Right lobe of liver (tissue), 6 donors: ENCODE measurements around the gene LRCH3. TPM values are rescaled to one million over a fixed set of nuclear protein-coding genes. Genes with fewer than 3 reads are reported as not detected.

ENCODE experiments used
- ATAC-seq, 4 donors: fragments of 200-7000 bp; cut with Tn5 transposase; one replicate each; pipeline ENCODE4 v1.9.1; 2020; ENCODE audit warnings: mild to moderate bottlenecking in 4 of 4, moderate library complexity in 4 of 4
- DNase-seq, 3 donors: peaks; one replicate each; pipeline ENCODE4 v3.0.0-alpha.2; 2020
- H3K27ac ChIP-seq, 3 donors: fragments of 200-600 bp; one replicate each; pipeline ENCODE4 v1.8.0; 2022
- H3K27me3 ChIP-seq, 2 donors: fragments of 200-600 bp; one replicate each; pipeline ENCODE4 v1.8.0; 2022
- H3K36me3 ChIP-seq, 4 donors: fragments of 200-600 bp; sonication (generic) in 1 of 4; one replicate each; pipeline versions ENCODE4 v1.5.1 to v1.8.0; 2017 to 2022; ENCODE audit warnings: control low read depth in 1 of 4
- H3K4me1 ChIP-seq, 4 donors: fragments of 200-600 bp; sonication (generic) in 1 of 4; one replicate each; pipeline versions ENCODE4 v1.5.1 to v1.8.0; 2017 to 2022; ENCODE audit warnings: control low read depth in 1 of 4
- H3K4me3 ChIP-seq, 3 donors: fragments of 200-600 bp; one replicate each; pipeline ENCODE4 v1.8.0; 2022
- H3K9me3 ChIP-seq, 4 donors: fragments of 200-600 bp; sonication (generic) in 1 of 4; one replicate each; pipeline versions ENCODE4 v1.5.1 to v1.8.0; 2017 to 2022; ENCODE audit warnings: control low read depth in 1 of 4
- POLR2A ChIP-seq: fragments of 450-650 bp; IDR thresholded peaks from one replicate; pipeline ENCODE4 v1.6.1; 2017; ENCODE audit warnings: antibody characterized with exemption, mild to moderate bottlenecking
- WGBS: methylation state at CpG from one replicate; pipeline ENCODE4 v1.1.6; 2018; ENCODE audit warnings: low coverage, low lambda C conversion rate; ENCODE audit not compliant: insufficient coverage; ENCODE audit errors: missing lambda C conversion rate; 5-methylcytosine and 5-hydroxymethylcytosine counted together
- intact Hi-C, 2 donors: fragments of 100-400 bp; cut with DNase I; formaldehyde crosslinking; loops; one replicate each; pipeline versions ENCODE4 v1.11.2 to v1.14.1; 2022
- total RNA-seq, 6 experiments: library from RNA; depleted of rRNA in 2 of 6; stranded (reverse); fragments of >200 nt in 2 of 6; fragmentation: NEBNext Ultra II Directional in 3 of 6; extraction: Animal tissue kit (Norgen Biotek cat#: 25700) in 3 of 6; gene quantifications; one replicate each; pipeline versions ENCODE4 v1.1.0 to v1.2.4, GENCODE V29; 2016 to 2023
- TF ChIP-seq, protein P1 (sequence below), 4 donors: fragments of 200-600 bp in 3 of 4; fragments of 450-650 bp in 1 of 4; IDR thresholded peaks; one replicate each; pipeline versions ENCODE4 v1.5.1 to v1.8.0; 2016 to 2022; ENCODE audit warnings: antibody characterized with exemption in 4 of 4, mild to moderate bottlenecking in 2 of 4
- donor health status: DM: no; HTN: yes; CAD: no.
- donor health status: DM: no; HTN: no; CAD: no.
- donor health status: DM: no; HTN: no; CAD: no.
- donor health status: DM: no; HTN: yes; CAD: no.
- donor health status: DM: no; HTN: yes; CAD: no.

LRCH3 gene
- total RNA-seq, 6 experiments from 2014 or later = 18.8 to 24.2 (median 21.8) TPM

DNA sequence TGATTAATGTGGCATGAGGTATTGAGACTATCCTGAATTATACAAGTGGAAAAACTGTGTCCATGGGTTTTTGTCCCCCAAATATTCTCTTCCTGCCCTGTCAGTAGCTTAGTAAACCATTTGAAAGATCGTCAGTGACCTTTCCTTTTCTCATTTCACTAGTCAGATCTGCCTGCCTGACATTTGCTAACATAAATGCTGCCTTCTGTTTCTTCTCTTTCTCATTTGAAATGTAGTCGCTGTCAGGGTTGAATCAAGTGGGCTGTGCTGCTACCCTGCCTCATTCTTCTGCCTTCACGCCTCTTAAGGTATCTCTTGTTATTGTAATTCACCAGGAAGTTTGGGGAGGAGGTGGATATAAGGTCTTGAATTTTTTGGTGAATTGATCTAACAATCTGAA lies 67.5 kb downstream of the LRCH3 start:
- Histone ChIP-seq H3K9me3 (no peaks in the 10 kb centered on the region), H3K27ac (no peak overlapping the region), H3K4me1 (no peaks in the 10 kb centered on the region), H3K36me3 (peaks cover 0 to 33% (median 12%) of the 10 kb centered on the region in 4 donors), H3K4me3 (no peak overlapping the region), H3K27me3 (no peaks in the 10 kb centered on the region)
- DNase-seq = no peak
- 90% methylated on average over 3 of the region's 3 CpGs for WGBS
- ATAC-seq = no peak
- intact Hi-C loops = no loop called here
- TF ChIP-seq, protein P1, sequence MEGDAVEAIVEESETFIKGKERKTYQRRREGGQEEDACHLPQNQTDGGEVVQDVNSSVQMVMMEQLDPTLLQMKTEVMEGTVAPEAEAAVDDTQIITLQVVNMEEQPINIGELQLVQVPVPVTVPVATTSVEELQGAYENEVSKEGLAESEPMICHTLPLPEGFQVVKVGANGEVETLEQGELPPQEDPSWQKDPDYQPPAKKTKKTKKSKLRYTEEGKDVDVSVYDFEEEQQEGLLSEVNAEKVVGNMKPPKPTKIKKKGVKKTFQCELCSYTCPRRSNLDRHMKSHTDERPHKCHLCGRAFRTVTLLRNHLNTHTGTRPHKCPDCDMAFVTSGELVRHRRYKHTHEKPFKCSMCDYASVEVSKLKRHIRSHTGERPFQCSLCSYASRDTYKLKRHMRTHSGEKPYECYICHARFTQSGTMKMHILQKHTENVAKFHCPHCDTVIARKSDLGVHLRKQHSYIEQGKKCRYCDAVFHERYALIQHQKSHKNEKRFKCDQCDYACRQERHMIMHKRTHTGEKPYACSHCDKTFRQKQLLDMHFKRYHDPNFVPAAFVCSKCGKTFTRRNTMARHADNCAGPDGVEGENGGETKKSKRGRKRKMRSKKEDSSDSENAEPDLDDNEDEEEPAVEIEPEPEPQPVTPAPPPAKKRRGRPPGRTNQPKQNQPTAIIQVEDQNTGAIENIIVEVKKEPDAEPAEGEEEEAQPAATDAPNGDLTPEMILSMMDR (IDR thresholded peaks at IDR 0.05) = no peak
- TF ChIP-seq POLR2A = no peak

DNA sequence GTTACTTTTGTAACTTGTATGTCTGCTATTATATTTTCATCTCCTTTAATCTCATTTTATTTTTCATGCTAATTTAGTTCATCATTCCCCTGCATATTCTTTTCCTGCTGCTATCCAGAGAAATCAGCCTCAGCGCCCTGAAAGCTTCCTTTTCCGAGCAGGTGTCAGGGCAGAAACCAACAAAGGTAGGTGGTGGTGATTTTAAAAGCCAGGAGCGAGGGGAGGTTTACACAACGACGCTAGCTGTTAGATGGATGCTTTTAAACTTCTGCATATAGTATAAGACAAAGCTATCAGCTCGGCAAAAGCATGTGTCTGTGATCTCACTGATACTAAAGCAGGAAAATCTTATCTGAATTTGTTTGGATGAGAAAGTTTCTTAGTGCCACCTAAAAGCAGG lies 75.0 kb downstream of the LRCH3 start:
- TF ChIP-seq POLR2A = no peak
- TF ChIP-seq, protein P1 (IDR thresholded peaks at IDR 0.05) = no peak
- Histone ChIP-seq H3K36me3 (peaks cover 0 to 20% (median 11%) of the 10 kb centered on the region in 4 donors), H3K27me3 (no peaks in the 10 kb centered on the region), H3K9me3 (no peaks in the 10 kb centered on the region), H3K4me1 (no peaks in the 10 kb centered on the region), H3K27ac (no peak overlapping the region), H3K4me3 (no peak overlapping the region)
- intact Hi-C loops = no loop called here
- DNase-seq = no peak
- 98% methylated on average over 6 of the region's 6 CpGs for WGBS
- ATAC-seq = no peak

DNA sequence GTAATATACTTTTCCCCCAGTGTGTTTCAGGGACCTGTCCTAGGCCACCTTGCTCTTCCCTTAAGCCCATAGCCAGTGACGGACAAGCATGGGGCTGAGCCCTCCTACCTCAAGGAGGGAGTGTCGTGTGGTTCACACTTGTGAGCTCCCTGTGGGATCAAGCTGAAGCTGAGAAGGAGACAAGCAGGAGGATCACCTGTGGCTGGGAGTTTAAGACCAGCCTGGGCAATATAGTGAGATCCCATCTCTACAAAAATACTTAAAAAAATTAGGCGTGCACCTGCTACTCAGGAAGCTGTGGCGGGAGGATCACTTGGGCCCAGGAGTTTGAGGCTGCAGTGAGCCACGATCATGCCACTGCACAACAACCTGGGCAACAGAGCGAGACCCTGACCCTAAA lies 82.3 kb downstream of the LRCH3 start:
- Histone ChIP-seq H3K36me3 (peaks cover 0 to 45% (median 2%) of the 10 kb centered on the region in 4 donors), H3K4me3 (no peak overlapping the region), H3K4me1 (no peaks in the 10 kb centered on the region), H3K27ac (no peak overlapping the region), H3K9me3 (no peaks in the 10 kb centered on the region), H3K27me3 (no peaks in the 10 kb centered on the region)
- ATAC-seq (no peak), DNase-seq (no peak)
- WGBS = 100% methylated on average over 4 of the region's 6 CpGs
- TF ChIP-seq, protein P1 (IDR thresholded peaks at IDR 0.05) = no peak
- TF ChIP-seq POLR2A = no peak
- intact Hi-C loops = no loop called here

DNA sequence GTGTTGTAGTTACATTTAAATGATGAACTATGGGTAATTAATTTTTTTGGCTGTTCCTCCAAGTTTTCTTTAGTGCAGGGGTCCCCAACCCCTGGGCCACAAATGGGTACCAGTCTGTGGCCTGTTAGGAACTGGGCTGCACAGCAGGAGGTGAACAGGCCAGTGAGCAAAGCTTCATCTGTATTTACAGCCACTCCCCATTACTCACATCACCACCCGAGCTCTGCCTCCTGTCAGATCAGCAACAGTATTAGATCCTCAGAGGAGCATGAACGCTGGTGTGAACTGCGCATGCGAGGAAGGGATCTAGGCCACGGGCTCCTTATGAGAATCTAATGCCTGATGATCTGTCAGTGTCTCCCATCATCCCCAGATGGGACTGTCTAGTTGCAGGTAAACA lies 83.0 kb downstream of the LRCH3 start:
- 93% methylated on average over 3 of the region's 5 CpGs for WGBS
- ATAC-seq (no peak), DNase-seq (no peak)
- TF ChIP-seq, protein P1 (IDR thresholded peaks at IDR 0.05) = no peak
- TF ChIP-seq POLR2A = no peak
- Histone ChIP-seq H3K27ac (no peak overlapping the region), H3K4me3 (no peak overlapping the region), H3K27me3 (no peaks in the 10 kb centered on the region), H3K4me1 (no peaks in the 10 kb centered on the region), H3K9me3 (no peaks in the 10 kb centered on the region), H3K36me3 (peaks cover 0 to 50% (median 2%) of the 10 kb centered on the region in 4 donors)
- intact Hi-C loops = no loop called here

DNA sequence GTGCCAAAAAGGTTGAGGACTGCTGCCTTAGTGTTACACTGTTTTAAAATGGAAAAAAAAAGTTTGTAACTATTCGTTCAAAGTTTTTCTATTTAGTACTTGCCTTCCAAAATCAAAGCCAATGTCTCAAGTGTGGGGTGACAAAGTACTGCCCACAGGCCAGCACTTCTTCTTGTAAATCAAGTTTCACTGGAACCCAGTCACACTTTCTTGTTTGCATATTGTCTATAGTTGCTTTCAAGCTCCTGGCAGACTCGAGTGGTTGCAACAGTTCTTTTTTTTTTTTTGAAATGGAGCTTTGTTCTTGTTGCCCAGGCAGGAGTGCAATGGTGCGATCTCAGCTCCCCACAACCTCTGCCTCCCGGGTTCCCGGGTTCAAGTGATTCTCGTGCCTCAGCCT lies 83.6 kb downstream of the LRCH3 start:
- no peaks in the 10 kb centered on the region for H3K27me3 ChIP-seq
- H3K9me3 ChIP-seq = no peaks in the 10 kb centered on the region
- no peaks in the 10 kb centered on the region for H3K4me1 ChIP-seq
- ATAC-seq (no peak), DNase-seq (no peak)
- H3K27ac ChIP-seq = no peak overlapping the region
- TF ChIP-seq, protein P1 (IDR thresholded peaks at IDR 0.05) = no peak
- no peak for TF ChIP-seq POLR2A
- 79% methylated on average over 5 of the region's 6 CpGs for WGBS
- intact Hi-C loops = no loop called here
- peaks cover 0 to 50% (median 2%) of the 10 kb centered on the region in 4 donors for H3K36me3 ChIP-seq
- no peak overlapping the region for H3K4me3 ChIP-seq
